Stimulated activated naive CD4-positive, alpha-beta T cell treated with Interleukin-2 at 50 U/mL for 16 hours (primary cell): ENCODE results near the gene HYAL1.
"Not testable (repeated sequence)": the region's sequence is repeated elsewhere in the genome, so short reads cannot be mapped to it uniquely, and the experiment has no call there.

Experiments used
- DNase-seq: peaks from one replicate; lab custom pipeline; 2025; lab: John Stamatoyannopoulos, UW

Gene HYAL1

DNA sequence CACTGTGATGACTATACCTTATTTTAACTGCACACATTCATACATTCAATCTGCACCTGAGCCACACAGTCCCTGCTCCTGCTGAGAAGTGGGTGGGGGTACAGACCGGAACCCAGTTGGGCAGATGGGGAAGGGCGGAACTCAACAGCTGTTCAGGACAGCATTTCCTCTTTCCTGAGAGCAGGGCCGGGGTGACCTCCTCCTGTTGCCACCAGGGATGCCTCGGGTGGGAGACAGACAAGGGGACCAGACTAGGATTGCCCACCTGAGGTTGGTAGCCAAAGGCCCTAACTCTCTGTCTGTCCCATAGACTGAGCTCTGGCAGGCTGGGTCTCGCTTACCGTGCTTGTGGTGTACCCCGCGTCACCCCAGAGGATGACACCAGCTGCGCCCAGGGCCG is 15.2 kb upstream of the HYAL1 start:
- no peak for DNase-seq

DNA sequence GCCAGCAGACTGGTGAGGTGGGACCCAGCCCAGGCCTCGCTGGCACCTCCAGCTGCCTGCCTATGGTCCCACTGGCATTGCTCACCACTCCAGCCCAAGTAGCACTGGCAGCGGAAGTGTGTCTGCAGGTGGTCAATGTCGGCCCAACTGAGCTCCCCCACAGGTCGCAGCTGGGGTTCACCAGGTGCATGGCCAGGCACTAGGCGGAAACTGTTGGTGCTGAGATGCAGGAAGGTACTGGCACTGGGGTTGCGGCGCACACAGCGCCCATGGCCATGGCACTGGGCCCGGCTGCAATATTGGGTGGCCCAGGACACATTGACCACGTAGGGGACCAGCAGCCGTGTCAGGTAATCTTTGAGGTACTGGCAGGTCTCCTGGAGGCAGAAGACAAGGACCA is 14.8 kb upstream of the HYAL1 start:
- no peak for DNase-seq

DNA sequence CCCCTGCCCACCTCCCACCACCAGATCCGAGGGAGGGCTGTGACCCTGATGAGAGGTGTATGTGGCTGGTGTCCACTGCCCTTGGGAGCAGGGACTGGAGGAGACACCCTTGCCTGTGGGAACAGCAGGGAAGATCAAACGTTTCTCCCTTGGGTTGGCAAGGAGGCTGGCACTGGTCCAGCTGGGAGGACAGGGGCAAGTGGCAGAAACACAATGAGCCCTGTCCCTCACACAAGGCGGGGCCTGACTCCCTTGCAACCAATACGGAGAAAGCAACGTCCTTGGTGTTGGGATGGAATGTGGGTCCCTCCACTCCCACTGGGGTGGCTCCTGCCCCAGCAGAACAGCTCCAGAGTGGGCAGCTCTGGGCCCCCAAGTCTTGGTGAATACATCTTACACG is 13.9 kb upstream of the HYAL1 start:
- no peak for DNase-seq

DNA sequence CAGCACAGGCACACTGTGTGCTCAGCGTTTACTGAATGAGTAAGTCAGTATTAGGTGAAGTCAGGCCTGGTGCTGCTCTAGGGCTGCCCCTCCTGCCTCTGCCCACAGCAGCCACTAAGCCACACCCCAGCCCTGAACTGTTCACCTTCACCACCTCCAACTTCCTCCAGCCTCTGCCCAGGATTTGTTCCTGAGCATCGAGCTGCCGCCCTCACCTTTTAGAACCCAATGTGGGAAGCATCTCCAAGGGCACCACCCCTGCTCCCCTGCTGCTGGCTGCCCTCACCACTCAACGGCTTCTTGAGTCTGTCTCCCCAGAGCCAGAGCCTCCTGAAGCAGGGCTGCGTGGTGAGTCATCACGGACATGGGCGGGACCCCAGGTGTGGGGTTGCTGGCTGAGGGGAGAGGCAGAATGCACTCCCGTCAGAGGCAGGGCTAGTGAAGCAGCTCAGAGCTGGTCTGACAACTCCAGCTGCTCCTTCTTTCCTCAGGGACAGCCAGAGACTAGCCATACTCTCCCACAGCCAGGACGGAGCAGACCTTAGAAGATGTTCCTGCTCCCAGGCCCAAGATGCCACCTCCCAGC is 13.4 kb upstream of the HYAL1 start:
- peak; percentile 77 for DNase-seq

DNA sequence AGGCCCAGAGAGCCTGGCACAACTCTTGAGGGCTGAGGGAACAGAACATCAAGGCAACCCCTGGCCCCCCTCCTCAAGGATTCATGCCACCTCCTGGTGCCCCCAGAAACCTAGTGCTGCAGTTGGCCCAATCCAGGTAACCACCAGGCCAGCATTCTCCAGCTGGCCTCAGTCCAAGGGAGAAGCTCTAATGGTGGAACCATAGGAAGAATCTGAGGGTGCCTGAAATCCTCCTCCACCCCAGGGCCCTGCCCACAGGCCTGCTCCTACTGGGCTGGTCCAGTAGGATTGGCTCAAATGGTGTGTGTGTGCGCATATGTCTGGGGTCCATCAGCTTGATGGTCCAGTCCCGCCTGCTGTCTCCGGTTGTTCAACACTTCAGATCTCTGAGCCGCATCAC is 11.4 kb upstream of the HYAL1 start:
- no peak for DNase-seq

DNA sequence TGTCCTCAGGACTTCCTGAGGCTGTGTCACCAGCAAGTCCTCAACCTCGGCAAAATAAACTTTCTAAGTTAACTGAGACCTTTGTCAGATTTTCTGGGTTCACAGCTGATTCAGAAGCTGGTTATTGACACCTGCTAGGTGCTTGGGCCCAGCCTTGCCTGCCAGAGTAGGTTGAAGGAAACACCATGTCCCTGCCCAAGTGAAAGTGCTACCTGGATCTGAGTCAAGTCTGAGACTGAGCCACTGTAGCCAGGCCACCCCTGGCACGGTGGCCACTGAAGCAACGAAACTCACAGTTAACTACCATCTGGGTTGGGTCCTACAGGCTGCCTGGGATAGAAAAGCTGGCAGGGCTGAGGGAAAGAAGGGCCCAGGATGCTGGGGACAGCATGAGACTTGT is 11.0 kb upstream of the HYAL1 start:
- no peak for DNase-seq

DNA sequence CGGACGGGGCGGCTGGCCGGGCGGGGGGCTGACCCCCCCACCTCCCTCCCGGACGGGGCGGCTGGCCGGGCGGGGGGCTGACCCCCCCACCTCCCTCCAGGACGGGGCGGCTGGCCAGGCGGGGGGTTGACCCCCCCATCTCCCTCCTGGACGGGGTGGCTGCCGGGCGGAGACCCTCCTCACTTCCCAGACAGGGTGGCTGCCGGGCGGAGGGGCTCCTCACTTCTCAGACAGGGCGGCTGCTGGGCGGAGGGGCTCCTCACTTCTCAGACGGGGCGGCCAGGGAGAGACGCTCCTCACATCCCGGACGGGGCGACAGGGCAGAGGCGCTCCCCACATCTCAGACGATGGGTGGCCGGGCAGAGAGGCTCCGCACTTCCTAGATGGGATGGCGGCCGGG is 8.7 kb upstream of the HYAL1 start:
- not testable (repeated sequence) for DNase-seq

DNA sequence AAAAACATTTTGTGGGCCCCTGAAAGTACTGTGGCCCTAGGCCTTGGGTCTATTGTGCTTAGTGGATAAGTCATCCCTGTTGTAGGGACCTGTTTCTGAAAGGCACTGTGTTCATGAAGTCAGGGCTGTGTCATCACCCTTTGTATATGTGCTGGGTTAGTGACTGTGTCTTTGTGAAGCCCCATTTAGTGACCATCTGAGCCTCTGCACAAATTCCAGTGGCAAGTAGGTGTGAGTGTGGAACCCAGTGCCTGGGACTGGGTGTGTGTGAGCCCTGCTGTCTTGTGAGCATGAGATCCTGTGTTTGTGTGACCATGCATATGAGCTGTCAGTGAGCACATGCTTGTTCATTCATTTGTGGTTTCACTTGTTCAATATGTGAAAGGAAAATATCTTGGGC is 1.2 kb upstream of the HYAL1 start:
- DNase-seq = no peak

DNA sequence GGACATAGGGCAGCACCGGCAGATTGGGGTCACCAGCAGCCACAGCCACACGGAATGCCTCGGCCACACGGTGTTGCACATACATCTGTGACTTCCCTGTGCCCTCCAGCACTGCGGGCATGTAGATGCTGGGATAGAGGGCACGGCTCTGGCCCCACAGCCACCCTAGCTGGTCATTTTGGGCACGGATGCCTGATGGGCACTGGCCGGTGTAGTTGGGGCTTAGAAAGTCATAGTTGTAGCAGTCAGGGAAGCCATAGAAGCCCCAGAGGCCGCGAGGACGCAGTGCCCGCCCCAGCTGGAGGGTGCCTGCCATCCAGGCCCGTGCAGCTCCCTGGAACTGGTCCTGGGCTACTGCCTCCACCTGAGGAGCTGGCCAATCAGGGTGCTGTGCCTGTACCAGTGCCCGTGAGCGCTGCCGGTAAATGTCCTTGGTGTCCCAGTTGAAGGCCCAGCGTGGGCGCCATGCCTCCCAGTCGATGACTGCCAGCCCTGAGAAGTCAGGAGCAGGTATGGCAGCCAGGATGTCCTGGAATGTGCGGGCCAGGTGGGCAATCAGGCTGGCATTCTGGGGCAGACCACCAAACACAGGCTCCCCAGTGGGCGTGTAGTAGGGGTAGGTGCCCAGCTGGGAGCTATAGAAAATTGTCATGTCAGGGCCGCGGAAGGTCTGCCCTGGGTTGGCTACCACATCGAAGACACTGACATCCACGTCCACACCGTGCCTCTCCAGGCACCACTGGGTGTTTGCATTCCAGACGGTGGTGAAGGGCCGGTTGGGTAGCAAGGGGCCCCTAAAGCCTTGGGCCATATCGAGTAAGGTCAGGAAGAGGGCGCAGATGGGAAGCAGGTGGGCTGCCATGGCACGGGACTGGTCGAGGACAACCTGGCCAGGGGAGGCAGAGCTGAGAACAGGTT is 1.0 kb downstream of the HYAL1 start:
- DNase-seq = no peak

DNA sequence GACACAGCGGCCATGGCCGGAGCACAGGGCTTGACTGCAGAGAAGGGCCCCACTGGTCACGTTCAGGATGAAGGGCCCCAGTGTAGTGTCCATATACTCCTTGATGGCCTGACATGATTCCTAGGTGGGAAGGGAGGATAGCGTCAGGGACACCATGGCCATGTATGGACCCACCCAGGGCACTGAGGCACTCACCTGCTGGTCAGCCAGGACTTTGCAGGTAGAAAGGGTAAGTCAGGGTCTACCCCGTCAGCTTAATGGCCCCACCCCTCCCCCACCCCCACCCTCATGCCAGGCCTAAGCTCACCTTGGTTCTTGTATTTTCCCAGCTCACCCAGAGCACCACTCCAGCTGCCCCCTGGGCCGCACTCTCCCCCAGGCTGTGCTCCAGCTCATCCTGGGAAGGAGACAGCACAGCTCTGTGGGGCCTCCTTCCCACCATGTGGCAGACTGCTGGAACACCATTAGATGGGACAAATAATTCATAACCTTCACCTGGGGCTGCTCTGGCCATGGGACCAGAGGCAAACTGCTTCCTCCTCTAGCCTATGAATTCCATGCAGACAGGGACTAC is 2.6 kb downstream of the HYAL1 start:
- no peak for DNase-seq

DNA sequence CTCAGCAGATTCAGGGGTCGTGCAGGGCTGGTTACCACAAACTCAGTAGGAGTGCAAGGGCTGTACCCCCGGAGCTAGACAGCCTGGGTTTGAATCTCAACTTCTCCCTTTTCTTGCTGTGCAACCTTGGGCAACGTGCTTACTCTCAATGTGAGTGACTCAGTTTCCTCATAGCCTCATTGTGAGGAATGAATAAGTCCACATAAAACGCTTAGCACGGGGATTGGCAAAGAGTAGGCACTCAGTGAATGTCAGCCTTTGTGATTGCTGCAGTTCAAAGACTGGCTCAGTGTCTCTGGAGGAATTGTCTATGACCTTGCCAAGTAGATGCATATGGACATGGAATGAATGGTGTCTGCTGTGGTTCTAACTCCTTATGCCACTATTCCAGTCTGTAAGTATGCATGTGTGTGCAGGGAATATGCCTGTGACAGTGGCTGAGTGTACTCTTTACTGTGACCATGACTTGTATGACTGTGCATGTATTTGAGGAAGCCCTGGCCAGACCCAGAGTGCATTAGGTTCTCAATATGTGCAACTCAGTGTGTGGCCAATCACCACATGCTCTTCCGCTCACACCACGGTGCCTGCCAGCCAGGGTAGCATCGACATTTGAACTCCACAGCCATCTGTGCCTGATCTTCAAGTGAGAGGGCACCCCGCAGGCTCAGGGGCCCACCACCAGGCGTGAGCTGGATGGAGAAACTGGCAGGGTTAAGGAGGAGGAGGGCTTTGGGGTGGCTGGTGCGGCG is 3.3 kb downstream of the HYAL1 start:
- DNase-seq = no peak

DNA sequence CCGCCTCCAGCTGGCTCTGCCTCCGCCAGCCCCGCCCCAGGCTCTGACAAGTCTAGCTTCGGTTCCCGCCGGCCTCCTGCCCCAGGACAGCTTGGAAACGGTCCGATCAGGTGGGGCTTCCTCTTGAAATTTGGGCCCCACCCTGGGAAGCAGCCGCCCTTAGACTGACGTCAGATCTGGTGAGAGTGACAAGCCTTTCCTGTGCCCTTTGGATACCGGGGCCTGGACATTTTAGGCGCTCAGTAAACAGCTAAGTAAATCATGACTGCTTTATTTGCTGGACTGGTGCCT is 3.8 kb downstream of the HYAL1 start:
- no peak for DNase-seq

DNA sequence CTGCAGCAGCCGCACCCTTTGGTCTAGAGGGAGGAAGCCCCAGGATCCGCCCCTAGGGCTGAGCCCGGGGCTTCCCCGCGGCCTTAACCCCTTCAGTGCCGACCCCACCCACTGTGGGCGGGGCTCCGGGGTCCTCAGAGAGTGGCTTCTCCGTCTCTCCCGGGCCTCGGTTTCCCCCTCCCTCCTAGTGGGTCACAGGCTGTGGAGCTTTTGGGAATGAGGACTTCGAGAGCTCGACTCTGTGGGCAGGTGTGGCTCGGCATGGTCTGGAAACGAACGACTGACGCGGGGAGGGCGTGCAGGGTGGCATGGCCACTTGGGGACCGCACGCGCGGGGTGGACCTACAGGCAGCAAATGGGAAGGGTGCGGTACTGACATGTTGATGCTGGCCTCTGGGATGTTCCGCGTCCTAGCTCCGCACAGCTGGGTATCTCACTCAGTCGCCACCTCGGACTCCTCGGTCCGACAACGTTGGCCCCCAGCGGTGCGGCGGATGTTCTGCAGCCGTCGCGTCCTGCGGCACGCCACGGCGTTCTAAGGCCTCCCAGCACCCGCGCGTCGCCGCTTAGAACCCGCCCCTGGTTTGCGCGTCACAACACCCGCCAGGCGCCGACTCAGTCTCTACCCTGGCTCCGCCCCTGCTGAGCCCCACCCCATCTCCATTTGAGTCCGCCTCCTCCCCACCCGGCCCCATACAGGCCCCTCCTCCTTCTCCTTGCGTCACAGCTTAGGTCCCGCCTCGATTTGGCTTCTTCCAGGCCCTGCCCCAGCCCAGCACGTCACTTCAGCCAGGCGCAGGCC is 4.3 kb downstream of the HYAL1 start, which contains the start of the genes HYAL3 and NAA80:
TSS of gene HYAL3 (minus strand) at position 570 of the 802 bp plus-strand sequence. CDS start 3,803 bp downstream, outside the sequence.
TSS of gene NAA80 (minus strand) at position 570 of the 802 bp plus-strand sequence. CDS start 1,942 bp downstream, outside the sequence.
- DNase-seq = peak; percentile 99

DNA sequence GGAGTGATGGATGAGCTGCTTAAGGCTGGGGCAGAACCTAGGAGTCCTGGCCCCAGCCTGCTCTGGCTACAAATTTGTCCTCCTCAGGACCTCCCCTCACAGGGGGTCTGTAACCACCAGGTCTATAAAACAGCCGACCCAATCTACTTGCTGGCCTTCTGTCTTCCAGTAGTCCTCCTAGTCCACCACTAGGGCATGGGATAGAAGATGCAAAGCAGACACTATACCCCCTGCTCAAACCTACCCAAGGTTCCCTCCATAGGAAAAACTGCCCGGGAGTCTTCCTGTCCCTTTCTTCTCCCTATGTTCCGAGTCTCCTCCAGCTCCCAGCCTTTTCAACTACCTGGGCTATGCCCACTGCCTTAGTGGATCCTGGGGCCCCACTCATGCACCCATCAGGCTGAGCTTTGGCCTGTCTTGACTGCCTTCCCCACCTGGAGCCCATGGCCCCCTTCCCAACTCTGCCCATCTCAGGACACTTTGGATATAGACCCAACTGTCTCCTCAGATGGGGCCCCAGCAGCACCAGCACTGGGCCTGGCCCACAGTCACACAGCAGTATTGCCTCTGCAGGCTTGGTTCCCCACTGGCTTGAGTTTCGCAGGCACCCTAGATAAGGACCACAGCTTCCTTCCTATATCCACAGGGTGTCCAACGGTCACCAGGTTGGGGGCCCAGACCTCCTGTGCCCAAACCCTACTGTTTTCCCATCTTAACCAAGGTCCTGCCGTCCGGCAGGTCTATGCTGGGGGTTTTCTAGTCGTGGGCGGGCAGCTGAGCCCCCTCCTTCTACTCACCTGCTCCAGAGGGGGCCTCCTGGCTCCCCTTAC is 5.3 kb downstream of the HYAL1 start:
- DNase-seq = no peak

DNA sequence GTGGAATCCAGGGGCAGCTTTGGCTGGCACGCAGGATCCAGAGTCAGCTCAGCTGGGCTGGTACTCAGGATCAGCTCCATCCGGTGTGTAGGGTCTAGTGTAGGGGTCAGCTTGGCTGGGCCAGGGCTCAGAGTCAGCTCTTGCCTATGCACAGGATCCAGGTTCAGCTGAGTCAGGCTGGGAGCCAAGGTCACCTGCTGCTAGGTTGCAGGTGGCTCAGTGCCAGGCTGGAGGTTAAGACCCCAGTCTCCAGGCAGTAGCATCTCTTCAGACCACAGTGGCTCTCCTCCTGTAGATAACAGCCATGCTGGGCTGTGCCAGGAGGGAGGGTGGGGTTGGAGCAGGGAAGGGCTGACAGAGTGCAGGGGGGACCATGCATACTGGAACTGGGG is 6.0 kb downstream of the HYAL1 start:
- DNase-seq = no peak

DNA sequence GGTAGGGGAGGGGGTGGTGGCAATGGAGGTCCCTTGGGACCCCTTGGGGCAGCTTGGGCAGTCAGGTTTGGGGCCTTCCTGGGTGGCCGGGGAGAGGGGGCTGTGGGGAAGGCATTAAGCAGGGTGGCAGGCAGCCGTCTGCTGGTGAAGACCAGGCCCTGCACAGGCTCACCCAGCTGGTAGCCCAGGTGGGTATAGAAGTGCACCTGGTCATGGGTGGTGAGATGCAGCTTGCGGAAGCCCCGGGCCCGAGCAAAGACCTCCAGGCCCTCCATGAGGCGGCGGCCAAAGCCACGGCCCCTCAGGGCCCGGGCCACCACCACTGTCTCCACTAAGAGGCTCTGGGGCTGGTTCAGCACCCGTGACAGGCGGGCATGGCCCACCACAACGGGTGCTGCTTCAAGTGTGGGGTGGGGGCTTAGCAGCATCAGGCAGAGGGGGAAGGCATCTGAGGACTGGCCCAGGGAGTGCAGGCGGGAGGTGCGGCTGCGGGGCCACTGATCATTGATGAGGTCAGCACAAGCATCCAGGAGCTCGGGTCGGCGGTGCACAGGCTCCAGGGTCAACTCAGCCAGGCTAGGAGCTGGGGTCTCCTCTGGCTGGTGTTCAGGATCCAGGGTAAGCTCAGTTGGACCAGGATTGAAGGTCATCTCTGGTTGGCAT is 6.5 kb downstream of the HYAL1 start:
- DNase-seq = no peak

DNA sequence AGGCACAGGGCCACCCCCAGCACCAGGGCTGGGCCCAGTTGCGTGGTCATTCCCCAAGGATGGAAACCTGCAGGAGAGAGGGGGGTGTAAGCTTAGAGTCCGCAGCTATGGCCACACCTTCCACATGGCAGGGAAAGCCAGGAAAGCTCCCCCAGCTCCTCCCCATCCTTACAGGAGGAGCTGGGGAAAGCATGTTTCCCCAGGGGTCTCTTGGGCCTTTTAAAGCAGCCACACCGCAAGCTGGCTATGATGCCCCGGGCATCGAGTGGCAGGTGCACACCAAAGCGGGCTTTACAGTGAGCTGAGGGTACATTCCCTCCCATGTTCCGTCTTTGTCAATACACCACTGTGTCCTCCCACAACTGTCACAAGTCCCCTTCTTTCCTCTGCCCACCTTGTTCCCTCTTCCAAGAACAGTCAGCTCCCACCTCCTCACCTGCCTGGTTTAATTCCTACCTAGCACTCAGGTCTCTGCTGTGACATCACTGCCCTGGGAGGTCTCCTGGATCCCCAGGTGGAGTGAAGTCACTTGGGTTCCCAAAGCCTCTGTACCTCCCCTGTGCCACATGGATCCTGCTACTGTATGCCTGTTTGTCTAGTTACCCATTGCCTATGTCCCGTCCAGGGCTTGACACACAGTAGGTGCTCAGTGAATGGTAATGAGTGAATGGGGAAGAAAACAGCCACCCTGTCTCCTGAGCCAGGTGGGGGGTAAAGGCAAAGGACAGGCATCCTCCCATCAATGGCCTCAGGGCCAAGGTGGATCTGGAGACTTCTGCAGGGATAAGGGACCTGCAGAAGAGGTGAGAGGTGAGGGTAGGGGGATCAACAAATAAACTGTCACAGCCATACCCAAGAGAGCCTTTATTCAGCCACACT is 7.6 kb downstream of the HYAL1 start:
- DNase-seq = no peak

DNA sequence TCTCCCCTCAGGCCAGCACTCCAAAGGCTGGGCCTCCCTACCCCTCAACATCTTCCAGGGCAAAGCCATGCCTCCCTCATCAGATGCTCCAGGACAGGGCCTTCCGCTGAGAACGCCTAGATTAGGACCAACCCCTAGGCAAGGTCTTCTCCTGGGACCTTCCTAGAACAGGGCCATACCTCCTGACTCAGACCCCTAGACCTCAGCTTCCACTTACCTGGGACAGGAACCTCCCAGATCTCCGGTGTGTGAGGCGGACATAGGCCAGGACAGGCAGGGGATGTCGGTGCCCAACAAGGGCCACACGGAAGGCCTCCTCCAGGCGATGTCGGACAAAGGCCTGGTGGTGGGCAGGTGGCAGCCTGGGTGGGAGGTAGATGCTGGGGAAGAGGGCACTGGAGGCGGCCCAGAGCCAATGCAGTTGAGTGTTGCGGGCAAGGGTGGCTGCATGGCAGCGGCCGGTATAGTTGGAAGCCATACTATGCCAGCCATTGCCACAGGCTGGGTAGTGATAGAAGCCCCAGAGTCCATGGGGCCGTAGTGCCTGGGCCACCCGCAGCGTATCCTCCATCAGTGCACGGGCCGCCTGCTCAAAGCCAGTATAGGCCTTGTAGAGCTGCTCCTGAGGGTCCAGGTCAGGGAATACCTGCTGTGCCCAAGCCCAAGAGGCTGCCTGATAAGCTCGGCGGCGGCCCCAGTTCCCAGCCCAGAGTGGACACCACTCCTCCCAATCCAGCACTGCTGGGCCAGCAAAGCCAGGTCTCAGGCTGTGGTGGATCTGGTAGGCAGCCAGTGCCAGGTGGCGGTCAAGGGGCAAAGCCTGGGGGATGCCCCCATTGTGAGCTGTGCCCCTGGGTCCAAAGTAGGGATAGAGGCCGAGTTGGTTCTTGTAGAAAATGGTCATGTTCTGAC is 8.6 kb downstream of the HYAL1 start:
- no peak for DNase-seq
